HG03025 (cell line): ENCODE results near the gene MCF2L2.

ENCODE experiments used
- ATAC-seq: cut with Tn5 transposase; IDR thresholded peaks from one replicate; pipeline ENCODE4 v1.9.1; 2021; ENCODE audit warnings: mild to moderate bottlenecking, moderate library complexity; ENCODE audit not compliant: unreplicated experiment, low FRiP score

Gene MCF2L2

DNA sequence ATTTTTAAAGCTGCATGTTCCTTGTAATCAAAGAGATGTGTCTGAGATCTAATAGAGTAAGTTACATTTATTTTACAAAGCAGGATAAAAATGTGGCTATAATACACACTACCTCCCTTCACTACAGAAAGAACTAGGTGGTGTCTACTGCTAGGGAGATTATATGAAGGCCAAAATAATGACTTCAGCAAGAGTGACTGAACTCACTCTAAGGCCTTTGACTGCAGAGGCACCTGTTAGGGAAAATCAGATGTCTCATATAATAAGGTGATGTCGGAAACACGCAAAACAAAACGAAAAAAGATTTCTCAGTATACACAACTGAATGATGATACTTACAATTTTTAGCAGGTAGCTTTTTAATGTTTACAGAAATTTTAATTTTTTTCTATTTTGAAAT is 156.3 kb downstream of the MCF2L2 start:
- no peak for ATAC-seq

- ATAC-seq, result no peak
Observed at GRCh38 chr3:183270344-183270743, 158.1 kb downstream of the MCF2L2 start.

DNA sequence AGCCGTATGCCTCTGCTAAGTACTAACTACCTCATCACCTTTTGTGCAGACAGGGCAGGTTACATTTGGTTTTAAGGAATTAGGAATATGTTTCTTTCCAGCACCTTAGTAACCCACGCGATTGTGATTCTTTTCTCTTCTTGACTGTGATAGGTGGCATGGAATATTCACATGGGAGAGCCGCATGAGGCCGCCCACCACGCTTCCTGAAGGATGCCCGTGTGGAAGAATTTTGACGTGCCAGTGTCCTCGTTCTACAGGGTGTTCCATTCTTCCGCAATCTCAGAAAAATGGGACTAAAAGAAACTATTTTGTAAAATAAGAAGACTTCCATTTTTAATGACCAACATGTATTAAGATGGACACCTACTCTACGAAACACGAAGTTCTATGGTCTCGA is 159.1 kb downstream of the MCF2L2 start:
- ATAC-seq, result no peak

GRCh38 chr3:183268366-183268765 is 160.1 kb downstream of the MCF2L2 start:
- ATAC-seq, result no peak

GRCh38 chr3:183267140-183267539 is 161.3 kb downstream of the MCF2L2 start:
- no peak for ATAC-seq

DNA sequence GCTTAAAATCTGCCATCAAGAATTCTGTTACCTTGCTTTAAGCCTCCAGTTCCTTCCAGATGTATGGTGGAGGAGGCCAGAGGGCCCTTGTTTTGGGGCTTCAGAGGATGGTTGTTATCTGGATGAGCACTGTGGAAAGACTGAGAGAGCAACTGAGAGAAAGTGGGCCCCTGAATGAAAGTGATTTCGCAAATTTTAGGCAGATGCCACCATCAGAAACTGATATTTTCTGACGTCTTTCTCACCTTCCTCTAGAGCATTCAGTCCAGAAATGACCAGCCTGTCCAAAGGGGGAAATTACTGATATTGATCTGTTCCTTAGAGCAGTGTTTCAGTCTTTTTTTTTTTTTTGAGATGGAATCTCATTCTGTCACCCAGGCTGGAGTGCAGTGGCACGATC is 162.0 kb downstream of the MCF2L2 start:
- ATAC-seq, result no peak

DNA sequence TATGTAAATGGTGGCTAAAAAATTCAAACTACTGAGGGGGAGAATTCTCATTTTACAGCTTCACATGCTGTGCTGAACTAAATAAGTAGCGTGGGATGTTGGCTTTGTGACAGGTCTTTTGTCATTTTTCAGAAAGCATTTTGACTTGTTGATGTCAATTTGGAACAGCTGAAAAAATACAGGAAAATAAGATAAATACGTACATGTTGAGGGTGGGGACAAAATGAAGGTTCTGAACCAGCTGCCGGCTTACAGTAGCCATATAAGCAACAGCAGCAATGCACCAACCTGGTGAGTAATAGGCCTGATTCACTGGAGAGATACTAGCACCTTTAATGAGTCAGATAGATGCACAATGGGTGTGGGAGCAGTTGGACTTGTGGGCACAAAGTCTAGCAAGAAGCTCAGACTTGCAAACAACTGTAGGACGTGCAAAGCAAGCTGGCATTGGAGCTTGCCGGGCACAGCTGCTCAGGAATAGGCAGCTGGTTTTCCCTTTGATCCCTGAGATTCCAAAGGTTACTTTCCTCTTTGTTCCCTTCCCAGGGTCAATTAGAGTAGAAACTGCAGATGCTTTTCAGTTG is 162.5 kb downstream of the MCF2L2 start:
- no peak for ATAC-seq

GRCh38 chr3:183265157-183265642 is 163.2 kb downstream of the MCF2L2 start:
- no peak for ATAC-seq

- no peak for ATAC-seq
Observed at GRCh38 chr3:183264268-183264667, 164.2 kb downstream of the MCF2L2 start.

DNA sequence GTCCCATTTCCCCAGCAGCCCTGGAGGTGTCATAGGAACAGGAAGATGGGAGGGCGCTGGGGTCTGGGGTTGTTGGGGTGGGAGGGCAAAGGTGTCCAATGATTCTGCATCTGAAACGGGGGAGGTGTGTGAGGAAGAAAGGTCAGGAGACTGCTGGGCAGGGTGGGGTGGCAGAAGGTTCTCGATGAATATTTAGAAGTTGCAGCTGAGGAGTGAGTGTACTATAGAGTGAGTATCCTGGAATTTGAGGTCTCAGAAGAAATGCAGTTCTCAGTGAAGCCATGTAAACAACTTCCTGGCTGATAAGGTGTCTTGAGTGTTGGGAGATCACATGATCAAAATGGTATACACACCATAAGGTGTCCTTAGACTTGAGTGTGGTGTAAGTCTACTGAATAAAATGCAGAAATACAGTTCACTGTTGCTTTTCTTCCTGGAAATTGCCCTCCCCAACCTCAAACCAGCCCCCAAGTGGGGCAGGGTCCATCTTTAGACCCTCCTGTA is 165.5 kb downstream of the MCF2L2 start:
- ATAC-seq, result no peak

- ATAC-seq, result no peak
Observed at GRCh38 chr3:183261151-183261724, 167.2 kb downstream of the MCF2L2 start.

- no peak for ATAC-seq
Observed at GRCh38 chr3:183260167-183260904, 168.1 kb downstream of the MCF2L2 start.

DNA sequence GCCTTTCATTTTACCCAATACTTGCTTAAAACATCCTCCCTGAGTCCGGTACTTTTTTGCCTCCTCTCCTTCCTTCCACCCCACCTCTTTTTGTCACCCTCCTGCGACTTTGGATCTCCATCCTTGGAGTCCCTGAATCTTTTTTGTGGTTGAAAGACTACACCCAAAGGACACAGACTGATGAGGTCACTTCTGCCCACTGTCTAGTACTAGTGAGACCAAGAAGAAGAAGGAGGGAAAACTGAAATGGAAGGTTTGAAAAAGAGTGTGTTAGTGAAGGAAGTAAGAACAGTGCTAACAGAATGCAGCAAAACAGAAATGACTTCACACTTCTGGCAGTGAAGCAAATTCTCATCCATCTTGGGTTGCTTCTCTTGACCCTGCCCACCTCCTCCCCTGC is 168.8 kb downstream of the MCF2L2 start:
- ATAC-seq, result no peak

- no peak for ATAC-seq
Observed at GRCh38 chr3:183259087-183259486, 169.3 kb downstream of the MCF2L2 start.

- ATAC-seq, result no peak
Observed at GRCh38 chr3:183255348-183255730, 173.1 kb downstream of the MCF2L2 start.

GRCh38 chr3:183254487-183255347 is 173.7 kb downstream of the MCF2L2 start:
- ATAC-seq, result no peak

GRCh38 chr3:183253528-183254486 is 174.6 kb downstream of the MCF2L2 start:
- no peak for ATAC-seq

- no peak for ATAC-seq
Observed at GRCh38 chr3:183252973-183253527, 175.4 kb downstream of the MCF2L2 start, which contains the start of gene B3GNT5. Gene B3GNT5 (plus strand): TSS chr3:183253253. CDS start chr3:183269799, 16,546 bp downstream.

GRCh38 chr3:183252118-183252782 is 176.2 kb downstream of the MCF2L2 start:
- ATAC-seq, result no peak
